ENCODE data around the gene KIF3A. TPM values are rescaled to one million over a fixed set of nuclear protein-coding genes. Genes with fewer than 3 reads are reported as not detected.

Gene KIF3A
- total RNA-seq, 3 donors from 2014 or later, result 4.5 to 15.7 (median 11.5) TPM

- Histone ChIP-seq H3K4me3 (no peak overlapping the region), H3K9me3 (no peaks in the 10 kb centered on the region), H3K27me3 (no peaks in the 10 kb centered on the region), H3K36me3 (no peaks in the 10 kb centered on the region), H3K27ac (no peak overlapping the region), H3K4me1 (peaks cover 4 to 13% of the 10 kb centered on the region in 2 donors)
- TF ChIP-seq POLR2AphosphoS5 (IDR thresholded peaks at IDR 0.05) (no peak), POLR2A (IDR thresholded peaks at IDR 0.05) (no peak)
- TF ChIP-seq, protein P1, sequence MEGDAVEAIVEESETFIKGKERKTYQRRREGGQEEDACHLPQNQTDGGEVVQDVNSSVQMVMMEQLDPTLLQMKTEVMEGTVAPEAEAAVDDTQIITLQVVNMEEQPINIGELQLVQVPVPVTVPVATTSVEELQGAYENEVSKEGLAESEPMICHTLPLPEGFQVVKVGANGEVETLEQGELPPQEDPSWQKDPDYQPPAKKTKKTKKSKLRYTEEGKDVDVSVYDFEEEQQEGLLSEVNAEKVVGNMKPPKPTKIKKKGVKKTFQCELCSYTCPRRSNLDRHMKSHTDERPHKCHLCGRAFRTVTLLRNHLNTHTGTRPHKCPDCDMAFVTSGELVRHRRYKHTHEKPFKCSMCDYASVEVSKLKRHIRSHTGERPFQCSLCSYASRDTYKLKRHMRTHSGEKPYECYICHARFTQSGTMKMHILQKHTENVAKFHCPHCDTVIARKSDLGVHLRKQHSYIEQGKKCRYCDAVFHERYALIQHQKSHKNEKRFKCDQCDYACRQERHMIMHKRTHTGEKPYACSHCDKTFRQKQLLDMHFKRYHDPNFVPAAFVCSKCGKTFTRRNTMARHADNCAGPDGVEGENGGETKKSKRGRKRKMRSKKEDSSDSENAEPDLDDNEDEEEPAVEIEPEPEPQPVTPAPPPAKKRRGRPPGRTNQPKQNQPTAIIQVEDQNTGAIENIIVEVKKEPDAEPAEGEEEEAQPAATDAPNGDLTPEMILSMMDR (IDR thresholded peaks at IDR 0.05), result no peak
- peak in 1 of 2 donors; percentile 10 for DNase-seq (ENCODE audit: low spot score in 2 of 2)
- intact Hi-C loops (cut with DNase I; ENCODE audit: low total_unique reads), result no loop called here
Observed at GRCh38 chr5:132766020-132766805, 28.9 kb upstream of the KIF3A start.

DNA sequence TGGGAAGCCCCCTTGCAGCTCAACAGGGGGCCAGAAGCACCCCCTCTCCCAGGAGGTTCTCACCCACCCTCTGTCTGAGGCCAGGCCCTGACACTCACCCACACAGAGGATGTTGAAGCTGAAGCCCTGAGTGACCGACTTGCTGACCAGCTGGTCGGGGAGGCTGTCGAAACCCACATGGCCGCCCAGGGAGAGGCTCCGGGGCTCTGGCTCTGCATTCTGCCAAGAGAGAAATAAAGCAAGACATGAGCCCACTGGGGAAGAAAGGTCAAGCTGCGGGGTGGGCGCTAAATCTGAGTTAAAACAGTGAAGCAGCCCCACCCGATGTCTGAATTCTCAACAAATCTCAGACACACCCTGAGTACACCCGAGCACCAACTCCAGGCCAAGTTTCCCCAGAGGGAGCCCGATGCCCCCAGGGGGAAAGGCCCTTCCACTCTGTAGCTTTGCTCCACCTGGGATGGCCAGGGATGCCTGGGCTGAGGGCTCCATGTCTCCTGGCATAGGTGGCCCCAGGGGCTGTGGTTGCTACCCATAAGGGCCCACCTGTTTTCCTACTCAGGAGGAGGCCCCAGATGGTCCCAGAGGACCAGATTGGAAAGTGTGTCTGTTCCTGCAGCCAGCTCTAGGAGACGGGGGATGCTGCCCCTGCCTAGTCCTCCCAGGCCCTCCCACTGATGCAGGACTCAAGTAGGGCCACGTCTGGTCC, 28.1 kb upstream of the KIF3A start:
- no peak for DNase-seq (ENCODE audit: low spot score in 2 of 2)
- no peak overlapping the region for H3K27ac ChIP-seq

DNA sequence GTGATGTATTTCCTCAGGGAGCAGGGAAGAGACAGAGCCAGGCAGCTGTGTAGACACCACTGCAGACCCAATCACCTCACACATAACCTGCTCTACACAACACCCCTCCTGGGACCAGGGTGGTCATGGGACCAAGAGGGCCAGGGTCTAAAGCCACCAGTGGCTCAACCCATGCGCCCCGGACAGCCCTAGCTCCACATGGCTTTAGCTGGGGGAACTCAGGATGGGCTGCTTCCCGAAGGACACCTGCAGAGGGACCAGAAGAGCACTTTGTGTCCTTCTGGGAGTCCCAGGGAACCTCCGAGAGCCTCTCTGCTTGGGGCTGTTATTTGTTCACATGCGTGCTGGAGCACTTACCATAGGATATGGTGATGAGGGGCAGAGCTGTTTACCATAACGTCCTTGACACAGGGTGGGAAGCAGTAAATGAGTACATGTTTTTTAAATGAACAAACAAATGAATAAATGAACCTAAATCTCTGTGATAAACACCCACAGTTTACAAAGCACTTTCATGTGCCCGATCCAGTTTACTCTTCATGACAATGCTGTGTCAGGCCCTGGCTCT, 27.4 kb upstream of the KIF3A start:
- no peak overlapping the region for H3K4me3 ChIP-seq
- peaks cover 4 to 8% of the 10 kb centered on the region in 2 donors for H3K4me1 ChIP-seq
- TF ChIP-seq POLR2A (IDR thresholded peaks at IDR 0.05) (no peak), POLR2AphosphoS5 (IDR thresholded peaks at IDR 0.05) (no peak)
- TF ChIP-seq, protein P1 (IDR thresholded peaks at IDR 0.05), result no peak
- no peaks in the 10 kb centered on the region for H3K9me3 ChIP-seq
- H3K27ac ChIP-seq, result no peak overlapping the region
- no peaks in the 10 kb centered on the region for H3K27me3 ChIP-seq
- intact Hi-C loops (cut with DNase I; ENCODE audit: low total_unique reads), result no loop called here
- H3K36me3 ChIP-seq, result no peaks in the 10 kb centered on the region
- no peak for DNase-seq (ENCODE audit: low spot score in 2 of 2)

More for the DNA sequence above, 28.1 kb upstream of the KIF3A start:
- peaks cover 4 to 9% of the 10 kb centered on the region in 2 donors for H3K4me1 ChIP-seq
- no peaks in the 10 kb centered on the region for H3K9me3 ChIP-seq
- TF ChIP-seq, protein P1 (IDR thresholded peaks at IDR 0.05), result no peak
- TF ChIP-seq POLR2AphosphoS5 (IDR thresholded peaks at IDR 0.05), result no peak
- no peaks in the 10 kb centered on the region for H3K36me3 ChIP-seq
- H3K4me3 ChIP-seq, result no peak overlapping the region
- H3K27me3 ChIP-seq, result no peaks in the 10 kb centered on the region
- intact Hi-C loops (cut with DNase I; ENCODE audit: low total_unique reads), result no loop called here

DNA sequence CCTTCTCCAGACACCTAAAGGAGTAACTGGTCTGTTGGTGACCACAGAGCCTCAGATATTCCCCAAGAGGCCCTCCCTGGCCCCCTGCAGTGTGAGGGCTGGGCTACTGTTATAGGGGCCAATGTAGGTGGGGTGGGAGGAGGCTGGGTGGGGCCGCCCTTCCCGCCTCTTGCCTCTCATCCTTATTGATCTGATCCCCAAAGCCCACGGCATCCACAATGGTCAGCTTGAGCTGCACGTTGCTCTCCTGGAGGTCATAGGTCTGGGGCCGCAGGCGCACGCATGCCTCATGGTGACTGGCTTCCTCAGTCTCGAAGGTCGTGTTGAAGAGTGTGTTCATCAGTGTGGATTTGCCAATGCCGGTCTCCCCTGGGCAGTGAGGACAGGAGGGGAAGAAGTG, 26.7 kb upstream of the KIF3A start:
- no peaks in the 10 kb centered on the region for H3K27me3 ChIP-seq
- no peak for DNase-seq (ENCODE audit: low spot score in 2 of 2)
- TF ChIP-seq, protein P1 (IDR thresholded peaks at IDR 0.05), result no peak
- TF ChIP-seq POLR2A (IDR thresholded peaks at IDR 0.05), result no peak
- no peak overlapping the region for H3K4me3 ChIP-seq
- H3K9me3 ChIP-seq, result no peaks in the 10 kb centered on the region
- intact Hi-C loops (cut with DNase I; ENCODE audit: low total_unique reads), result no loop called here
- H3K36me3 ChIP-seq, result no peaks in the 10 kb centered on the region
- peaks cover 4 to 8% of the 10 kb centered on the region in 2 donors for H3K4me1 ChIP-seq
- no peak overlapping the region for H3K27ac ChIP-seq
